HCT116 (cell line): Measurements from ENCODE around the gene CCDC159. TPM values are rescaled to one million over a fixed set of nuclear protein-coding genes. Genes with fewer than 3 reads are reported as not detected.

Source experiments
- ATAC-seq: fragments of 200-7000 bp; cut with Tn5 transposase; 2 replicates; pipeline ENCODE4 v1.9.1; 2020; ENCODE audit warnings: mild to moderate bottlenecking, moderate library complexity
- BruUV-seq: library from RNA; stranded (reverse); fragments of 400-500 nt; replicated peaks from 2 replicates; lab custom pipeline; 2021; lab: Mats Ljungman, UMichigan
- CTCF ChIA-PET: fragments of 300-600 bp; sonication (Branson Sonifier 250); formaldehyde crosslinking; loops from one replicate; lab custom pipeline; 2021; ENCODE audit warnings: antibody characterized with exemption; lab: Charles Lee
- POLR2A ChIA-PET: fragments of 300-600, 350-600 bp; sonication (Branson Sonifier 250); formaldehyde crosslinking; loops from one replicate; lab custom pipeline; 2021; ENCODE audit warnings: antibody characterized with exemption; lab: Charles Lee
- RAD21 ChIA-PET, 2 experiments: fragments of 300-600 bp; sonication (Branson Sonifier 250); formaldehyde crosslinking; loops; one replicate each; lab custom pipeline; 2023; ENCODE audit warnings: low total read pairs in 2 of 2; ENCODE audit not compliant: uncharacterized antibody in 2 of 2, unreplicated experiment in 2 of 2, low non-redundant PET in 1 of 2; lab: Charles Lee
- DNase-seq: peaks from one replicate; pipeline ENCODE4 v3.0.0-alpha.2; 2010; ENCODE audit warnings: low read depth, low spot score
- H2AFZ ChIP-seq: fragments of 200-600 bp; shearing (Covaris generic), sonication (generic); 2 replicates; pipeline ENCODE4 v1.6.1; 2017; ENCODE audit warnings: low read depth, mixed run types, mixed read lengths, antibody characterized with exemption, low read length; ENCODE audit not compliant: poor library complexity, severe bottlenecking
- H3K27ac ChIP-seq: 2 replicates; pipeline ENCODE4 v1.5.1; 2012; ENCODE audit warnings: low read depth, low read length
- H3K27me3 ChIP-seq: fragments of 200-600 bp; sonication (generic); 2 replicates; pipeline ENCODE4 v1.6.1; 2016; ENCODE audit warnings: mixed run types, low read length, mixed read lengths; ENCODE audit not compliant: insufficient read depth
- H3K36me3 ChIP-seq, 2 experiments: fragments of 200-500 bp in 1 of 2; fragments of 200-600 bp in 1 of 2; sonication (Bioruptor generic) in 1 of 2; sonication (generic) in 1 of 2; 2 replicates each; pipeline versions ENCODE4 v1.5.1 to v1.6.1; 2014 to 2016; ENCODE audit warnings: low read length in 2 of 2, inconsistent platforms in 1 of 2, mixed read lengths in 1 of 2, mixed run types in 1 of 2; ENCODE audit not compliant: insufficient read depth in 2 of 2, control insufficient read depth in 1 of 2
- H3K4me1 ChIP-seq, 2 experiments: fragments of 200-600 bp in 1 of 2; sonication (generic) in 1 of 2; 2 replicates each; pipeline versions ENCODE4 v1.5.1 to v1.6.1; 2012 to 2017; ENCODE audit warnings: low read length in 2 of 2, inconsistent platforms in 1 of 2, mild to moderate bottlenecking in 1 of 2, mixed read lengths in 1 of 2, mixed run types in 1 of 2, moderate library complexity in 1 of 2; ENCODE audit not compliant: insufficient read depth in 2 of 2, control insufficient read depth in 1 of 2
- H3K4me2 ChIP-seq: fragments of 200-600 bp; sonication (generic); 2 replicates; pipeline ENCODE4 v1.6.1; 2017; ENCODE audit warnings: mixed run types, low read length, mixed read lengths
- H3K4me3 ChIP-seq, 2 experiments: fragments of 200-600 bp in 1 of 2; sonication (generic) in 1 of 2; replicated peaks in 1 of 2; 2 replicates each; pipeline ENCODE4 v1.5.1; 2011 to 2016; ENCODE audit warnings: low read length in 2 of 2, control low read depth in 1 of 2, low read depth in 1 of 2, mild to moderate bottlenecking in 1 of 2, mixed read lengths in 1 of 2, mixed run types in 1 of 2
- H3K79me2 ChIP-seq: fragments of 200-600 bp; sonication (generic); 2 replicates; pipeline ENCODE4 v1.6.1; 2017; ENCODE audit warnings: mild to moderate bottlenecking, mixed run types, low read length, moderate library complexity, mixed read lengths; ENCODE audit not compliant: insufficient read depth
- H3K9ac ChIP-seq: fragments of 200-600 bp; sonication (generic); 2 replicates; pipeline ENCODE4 v1.6.1; 2016; ENCODE audit warnings: low read length, mixed read lengths
- H3K9me2 ChIP-seq: fragments of 200-600 bp; sonication (generic), shearing (Covaris generic); 2 replicates; pipeline ENCODE4 v1.6.1; 2017; ENCODE audit warnings: mixed run types, mild to moderate bottlenecking, moderate library complexity; ENCODE audit not compliant: insufficient read depth
- H3K9me3 ChIP-seq, 2 experiments: fragments of 200-500 bp in 1 of 2; fragments of 200-600 bp in 1 of 2; sonication (Bioruptor generic) in 1 of 2; sonication (generic) in 1 of 2; 2 replicates each; pipeline ENCODE4 v1.6.1; 2014 to 2017; ENCODE audit warnings: low read length in 2 of 2, mixed read lengths in 2 of 2, inconsistent platforms in 1 of 2, low read depth in 1 of 2, mild to moderate bottlenecking in 1 of 2, mixed run types in 1 of 2, moderate library complexity in 1 of 2; ENCODE audit not compliant: control insufficient read depth in 1 of 2, insufficient read depth in 1 of 2
- H4K20me1 ChIP-seq: fragments of 200-600 bp; sonication (generic), shearing (Covaris generic); 2 replicates; pipeline ENCODE4 v1.6.1; 2017; ENCODE audit warnings: mixed run types, mild to moderate bottlenecking, moderate library complexity; ENCODE audit not compliant: insufficient read depth
- CTCF ChIP-seq, 3 experiments: fragments of 200-600 bp in 1 of 3; sonication (generic) in 1 of 3; IDR thresholded peaks in 2 of 3; conservative IDR thresholded peaks in 1 of 3; 2 replicates each; pipeline ENCODE4 v1.5.1; 2012 to 2017; ENCODE audit warnings: low read depth in 2 of 3, low read length in 2 of 3, antibody characterized with exemption in 1 of 3, borderline replicate concordance in 1 of 3, control low read depth in 1 of 3, mild to moderate bottlenecking in 1 of 3, mixed read lengths in 1 of 3, mixed run types in 1 of 3, moderate library complexity in 1 of 3; ENCODE audit not compliant: insufficient read depth in 1 of 3
- ELF1 ChIP-seq: IDR thresholded peaks from 2 replicates; pipeline ENCODE4 v1.6.1; 2012; ENCODE audit warnings: low read depth, borderline replicate concordance
- intact Hi-C: fragments of 100-400 bp; cut with micrococcal nuclease; formaldehyde crosslinking; loops from 2 replicates; pipeline ENCODE4 v1.10.0; 2022
- total RNA-seq: library from RNA; stranded (reverse); gene quantifications from one replicate; pipeline ENCODE4 v1.2.1, GENCODE V29; 2021; ENCODE audit not compliant: unreplicated experiment
- TF ChIP-seq, protein P1 (sequence below): IDR thresholded peaks from 2 replicates; pipeline ENCODE4 v1.6.1; 2011; ENCODE audit warnings: mild to moderate bottlenecking, low read length, moderate library complexity; ENCODE audit not compliant: insufficient replicate concordance; ENCODE audit errors: extremely low read depth

CCDC159 gene
- total RNA-seq, 1 experiment from 2014 or later: 7.7 TPM

- Histone ChIP-seq H3K36me3 (no peaks in the 10 kb centered on the region), H3K4me2 (peak overlapping the region; percentile 97), H3K79me2 (0 out of 2 replicates have a peak, but pooled peaks cover 3% of the 10 kb centered on the region), H2AFZ (no peak overlapping the region), H3K9me2 (no peaks in the 10 kb centered on the region), H4K20me1 (no peaks in the 10 kb centered on the region)
- ChIA-PET RAD21 (interaction anchor here in 1 of 2 experiments (0.8 to 1.5 kb wide), 4 partner anchors 8 to 62 kb away, joined by 3 to 4 read pairs (median 3); partner anchors contain the start of genes PRKCSH, RGL3 and SWSAP1), POLR2A (interaction anchor here (0.8 to 2.8 kb wide), 5 partner anchors 8 to 52 kb away, joined by 3 to 12 read pairs (median 6); partner anchors contain the start of genes ODAD3, PRKCSH, RGL3 and SWSAP1), CTCF (interaction anchor here (0.6 to 4.4 kb wide), 23 partner anchors 8 to 146 kb away, joined by 3 to 48 read pairs (median 4); partner anchors contain the start of genes CCDC159, ECSIT, ODAD3 and PRKCSH)
- DNase-seq: peak; percentile 60
- ATAC-seq: peak; percentile 19
- no TSS peak for BruUV-seq
- TF ChIP-seq ELF1: no peak
- TF ChIP-seq, protein P1, sequence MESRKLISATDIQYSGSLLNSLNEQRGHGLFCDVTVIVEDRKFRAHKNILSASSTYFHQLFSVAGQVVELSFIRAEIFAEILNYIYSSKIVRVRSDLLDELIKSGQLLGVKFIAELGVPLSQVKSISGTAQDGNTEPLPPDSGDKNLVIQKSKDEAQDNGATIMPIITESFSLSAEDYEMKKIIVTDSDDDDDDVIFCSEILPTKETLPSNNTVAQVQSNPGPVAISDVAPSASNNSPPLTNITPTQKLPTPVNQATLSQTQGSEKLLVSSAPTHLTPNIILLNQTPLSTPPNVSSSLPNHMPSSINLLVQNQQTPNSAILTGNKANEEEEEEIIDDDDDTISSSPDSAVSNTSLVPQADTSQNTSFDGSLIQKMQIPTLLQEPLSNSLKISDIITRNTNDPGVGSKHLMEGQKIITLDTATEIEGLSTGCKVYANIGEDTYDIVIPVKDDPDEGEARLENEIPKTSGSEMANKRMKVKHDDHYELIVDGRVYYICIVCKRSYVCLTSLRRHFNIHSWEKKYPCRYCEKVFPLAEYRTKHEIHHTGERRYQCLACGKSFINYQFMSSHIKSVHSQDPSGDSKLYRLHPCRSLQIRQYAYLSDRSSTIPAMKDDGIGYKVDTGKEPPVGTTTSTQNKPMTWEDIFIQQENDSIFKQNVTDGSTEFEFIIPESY: no peak
- TF ChIP-seq CTCF (IDR thresholded peaks at IDR 0.05 in 2 of 3, conservative IDR thresholded peaks at IDR 0.05 in 1 of 3; ENCODE audit: borderline replicate concordance in 1 of 3, insufficient read depth in 1 of 3, low read depth in 2 of 3, low read length in 2 of 3): peak in 2 of 3 experiments; percentile 84 to 87; a peak in 4 of 6 replicates
- TF ChIP-seq, all 23 proteins: peak for 1
- intact Hi-C loops: loop anchor here (1.0 to 5.0 kb wide), 2 partner anchors 36 to 91 kb away; partner anchors contain the start of gene RGL3
- peak overlapping the region; percentile 69 to 71 for H3K4me3 ChIP-seq
- H3K9me3 ChIP-seq: no peaks in the 10 kb centered on the region
- H3K9ac ChIP-seq: peak overlapping the region; percentile 79
- no peaks in the 10 kb centered on the region for H3K27me3 ChIP-seq
- peaks cover 33 to 66% of the 10 kb centered on the region in 2 experiments for H3K4me1 ChIP-seq
- H3K27ac ChIP-seq: peak overlapping the region; percentile 81
These were observed 36.8 kb downstream of the CCDC159 start for GRCh38 chr19:11382898-11383705.
